ENCODE results near the gene VSTM4.

Gene VSTM4

GRCh38 chr10:49040601-49041000 is 74.7 kb downstream of the VSTM4 start:
- DNase-seq = no peak
- no peak for ATAC-seq

DNA sequence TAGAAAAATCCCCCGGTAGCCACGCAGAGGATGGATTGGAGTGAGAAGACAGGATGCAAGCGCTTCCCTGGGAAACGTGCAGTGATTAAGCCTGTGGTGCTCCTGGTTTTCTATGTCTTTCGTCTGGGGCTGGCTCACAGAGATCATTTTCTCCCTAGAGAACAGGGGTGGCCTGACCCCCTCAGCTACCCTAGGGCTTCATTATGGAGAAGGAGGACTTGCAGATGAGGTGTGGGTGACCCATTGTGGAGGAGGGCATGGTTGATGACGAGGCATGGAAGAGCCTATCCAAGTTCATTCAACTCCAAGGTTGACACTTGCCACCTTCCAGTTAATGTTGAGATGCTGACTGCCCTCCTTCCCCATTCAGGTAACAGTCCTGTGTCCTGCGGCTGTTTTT is 75.9 kb downstream of the VSTM4 start:
- no peak for ATAC-seq
- DNase-seq = no peak

DNA sequence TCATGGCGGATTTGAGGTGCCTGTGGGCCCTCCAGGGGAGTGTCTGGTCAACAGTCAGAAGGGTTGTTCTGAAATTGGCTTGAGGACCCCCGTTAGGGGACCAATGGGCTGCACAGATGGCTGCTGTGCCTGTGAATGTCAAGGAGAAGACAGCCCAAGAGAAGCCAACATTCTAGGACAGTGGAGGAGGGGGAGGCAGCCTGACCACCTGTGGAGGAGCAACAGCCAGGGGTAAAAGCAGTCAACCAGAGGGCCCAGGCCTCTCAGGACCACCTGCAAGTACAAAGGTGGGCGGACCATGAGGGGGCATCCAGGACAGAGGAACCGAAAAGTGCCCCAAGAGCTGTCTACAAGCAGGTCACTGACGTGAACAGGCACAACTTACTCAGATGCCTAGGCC is 76.6 kb downstream of the VSTM4 start:
- DNase-seq (no peak), ATAC-seq (no peak)

- ATAC-seq (no peak), DNase-seq (no peak)
Observed at GRCh38 chr10:49037187-49037586, 78.1 kb downstream of the VSTM4 start.

- ATAC-seq = no peak
Observed at GRCh38 chr10:49036638-49037037, 78.7 kb downstream of the VSTM4 start.

DNA sequence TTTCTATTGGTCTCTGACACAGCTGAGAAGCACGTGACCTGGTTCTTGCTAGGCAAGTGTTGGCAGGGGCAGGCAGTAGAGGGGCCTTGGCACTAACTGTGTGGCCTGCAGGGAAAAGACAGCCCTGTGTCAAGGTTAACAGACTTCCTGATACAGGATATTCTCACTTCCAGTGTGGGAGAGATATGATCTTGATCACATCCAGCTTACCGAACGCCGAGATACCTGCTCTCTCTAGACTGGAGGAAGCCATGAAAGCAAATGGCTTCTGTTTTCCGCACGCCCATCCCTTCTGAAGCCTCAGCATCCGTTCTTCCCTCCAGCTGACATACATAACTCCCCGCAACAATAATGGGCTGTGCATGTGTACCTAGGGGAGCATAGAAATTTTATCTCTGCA is 79.4 kb downstream of the VSTM4 start:
- ATAC-seq (no peak), DNase-seq (no peak)

More at GRCh38 chr10:49036638-49037037, 78.7 kb downstream of the VSTM4 start:
- DNase-seq = no peak

GRCh38 chr10:49034925-49035324 is 80.4 kb downstream of the VSTM4 start:
- no peak for DNase-seq
- ATAC-seq = no peak

DNA sequence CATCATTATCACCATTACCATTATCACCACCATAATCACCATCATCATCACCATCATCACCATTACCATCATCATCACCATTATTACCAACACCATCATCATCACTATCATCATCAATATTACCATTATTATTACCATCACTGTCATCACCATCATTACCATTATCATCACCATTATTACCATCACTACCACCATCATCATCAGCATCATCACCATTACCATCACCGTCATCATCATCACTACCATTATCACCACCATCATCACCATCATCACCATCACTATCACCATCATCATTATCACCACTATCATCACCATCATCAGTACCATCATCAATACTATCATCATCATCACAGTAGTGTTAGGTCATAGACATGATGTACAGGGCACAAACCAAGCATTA is 81.4 kb downstream of the VSTM4 start:
- ATAC-seq (no peak), DNase-seq (no peak)

DNA sequence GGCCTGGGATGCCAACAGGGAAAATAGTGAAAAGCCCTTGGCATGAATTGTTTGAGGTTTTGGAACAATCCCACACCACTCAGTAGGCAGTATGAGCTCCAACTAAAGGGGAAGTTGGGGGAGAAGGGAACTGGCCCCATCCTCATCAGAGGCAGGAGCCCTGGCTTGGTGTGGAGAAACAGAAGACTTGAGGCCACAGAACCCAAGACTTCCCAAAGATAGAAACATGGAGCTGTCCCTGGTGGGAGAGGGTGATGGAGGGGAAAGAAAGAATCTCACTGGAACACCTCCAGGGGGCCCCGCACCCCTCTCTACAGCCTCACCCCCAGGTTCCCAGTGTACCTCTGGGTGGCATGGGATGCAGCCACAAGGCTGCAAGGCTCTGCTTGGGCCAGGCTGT is 85.7 kb downstream of the VSTM4 start:
- DNase-seq (no peak), ATAC-seq (no peak)

GRCh38 chr10:49028639-49029038 is 86.7 kb downstream of the VSTM4 start:
- DNase-seq (no peak), ATAC-seq (no peak)

DNA sequence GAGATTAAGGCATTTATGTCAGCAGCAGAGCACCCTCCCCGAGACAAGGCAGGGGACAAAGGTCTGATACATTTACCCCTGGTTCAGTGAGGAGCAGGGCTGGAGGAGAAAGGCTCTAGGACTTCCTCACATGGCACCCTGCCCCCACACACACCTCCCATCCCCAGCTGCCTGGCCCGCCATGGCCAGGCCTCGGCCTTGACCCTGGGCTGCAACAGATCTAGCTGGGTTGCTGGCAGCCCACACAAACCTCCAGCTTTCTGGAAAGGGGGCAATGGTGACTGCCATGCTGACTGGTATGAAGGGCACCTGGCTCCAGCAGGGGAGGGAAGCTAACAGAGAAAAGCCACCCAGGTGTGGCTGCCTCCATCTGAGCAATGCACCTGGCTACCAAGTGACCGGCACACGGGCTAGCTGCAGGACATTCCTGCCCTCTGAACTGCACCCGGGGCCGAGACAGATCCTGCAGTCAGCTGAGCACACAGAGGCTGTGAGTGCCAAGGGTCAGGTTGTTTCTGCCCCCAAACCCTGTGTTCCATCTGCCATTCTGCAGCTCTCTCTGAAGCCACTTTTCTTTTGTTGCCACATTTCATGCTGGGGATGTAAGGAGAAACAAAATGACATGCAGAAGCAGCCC is 89.9 kb downstream of the VSTM4 start:
- ATAC-seq = no peak
- no peak for DNase-seq

DNA sequence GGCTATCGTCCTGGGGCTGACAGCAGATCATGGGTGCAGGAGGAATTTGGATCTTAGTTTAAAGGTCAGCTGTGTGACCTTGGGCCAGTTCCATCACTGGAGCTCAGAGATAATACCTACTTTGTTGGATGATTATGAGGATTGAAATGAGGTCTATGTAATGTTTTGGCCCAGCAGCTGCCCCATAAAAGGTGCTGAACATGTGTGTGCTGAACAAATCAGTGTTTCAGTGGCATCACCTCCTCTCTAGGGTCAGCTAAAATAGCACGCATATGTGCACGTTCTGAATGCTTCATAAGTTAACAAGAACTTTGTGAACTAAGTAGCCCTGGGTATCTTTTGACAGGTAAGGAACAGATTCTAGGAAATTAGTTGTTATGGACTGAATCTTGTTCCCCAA is 90.8 kb downstream of the VSTM4 start:
- ATAC-seq = no peak

GRCh38 chr10:49023752-49024151 is 91.6 kb downstream of the VSTM4 start:
- DNase-seq (no peak), ATAC-seq (no peak)

More for the DNA sequence above, 90.8 kb downstream of the VSTM4 start:
- no peak for DNase-seq

- DNase-seq = no peak
- no peak for ATAC-seq
Observed at GRCh38 chr10:49023071-49023470, 92.3 kb downstream of the VSTM4 start.

DNA sequence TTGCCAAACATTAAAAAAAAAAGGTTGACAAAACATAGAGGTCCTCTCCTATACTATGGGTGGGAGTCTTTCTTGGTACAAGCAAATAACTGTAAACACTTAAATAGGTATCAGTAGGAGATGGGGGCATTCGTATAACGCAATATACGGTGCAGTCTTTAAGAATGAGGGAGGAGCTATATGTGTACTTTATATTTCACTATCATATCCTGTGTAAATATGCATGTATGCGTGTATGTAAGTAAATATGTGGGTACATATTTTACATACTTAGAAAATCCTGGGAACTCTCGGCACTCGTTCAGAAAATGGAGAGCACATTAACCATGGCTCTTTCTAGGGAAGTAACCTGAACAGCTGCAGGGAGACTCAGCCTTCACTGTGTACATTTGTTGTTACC is 93.6 kb downstream of the VSTM4 start:
- ATAC-seq (no peak), DNase-seq (no peak)

- ATAC-seq = no peak
- no peak for DNase-seq
Observed at GRCh38 chr10:49015700-49016099, 99.6 kb downstream of the VSTM4 start.

DNA sequence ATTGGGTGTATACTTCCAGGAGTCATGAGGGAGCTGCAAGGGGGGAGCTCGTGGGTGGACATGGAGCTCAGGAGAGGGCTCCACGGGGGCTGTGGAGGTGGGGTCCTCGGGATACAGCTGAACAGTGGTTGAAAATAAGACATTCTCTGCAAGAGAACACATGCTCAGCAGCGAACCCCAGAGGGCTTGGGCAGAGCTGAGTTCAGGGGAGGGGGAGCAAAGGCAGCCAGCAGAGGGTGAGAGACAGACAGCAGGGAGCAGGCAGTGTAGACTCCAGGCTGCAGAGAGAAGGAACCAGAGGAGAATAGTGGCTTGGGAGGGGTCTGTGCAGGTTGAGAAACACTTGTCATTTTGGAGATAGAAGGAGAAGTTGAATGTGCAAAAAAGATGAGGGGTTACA is 102.7 kb downstream of the VSTM4 start:
- ATAC-seq = no peak
- DNase-seq = no peak

GRCh38 chr10:49011756-49012155 is 103.6 kb downstream of the VSTM4 start:
- DNase-seq (no peak), ATAC-seq (no peak)

GRCh38 chr10:49010865-49011264 is 104.5 kb downstream of the VSTM4 start:
- ATAC-seq = no peak

GRCh38 chr10:49010295-49010694 is 105.0 kb downstream of the VSTM4 start:
- no peak for ATAC-seq

More at GRCh38 chr10:49010865-49011264, 104.5 kb downstream of the VSTM4 start:
- no peak for DNase-seq

GRCh38 chr10:49009199-49009979 is 105.9 kb downstream of the VSTM4 start:
- DNase-seq (no peak), ATAC-seq (no peak)

More at GRCh38 chr10:49010295-49010694, 105.0 kb downstream of the VSTM4 start:
- no peak for DNase-seq

DNA sequence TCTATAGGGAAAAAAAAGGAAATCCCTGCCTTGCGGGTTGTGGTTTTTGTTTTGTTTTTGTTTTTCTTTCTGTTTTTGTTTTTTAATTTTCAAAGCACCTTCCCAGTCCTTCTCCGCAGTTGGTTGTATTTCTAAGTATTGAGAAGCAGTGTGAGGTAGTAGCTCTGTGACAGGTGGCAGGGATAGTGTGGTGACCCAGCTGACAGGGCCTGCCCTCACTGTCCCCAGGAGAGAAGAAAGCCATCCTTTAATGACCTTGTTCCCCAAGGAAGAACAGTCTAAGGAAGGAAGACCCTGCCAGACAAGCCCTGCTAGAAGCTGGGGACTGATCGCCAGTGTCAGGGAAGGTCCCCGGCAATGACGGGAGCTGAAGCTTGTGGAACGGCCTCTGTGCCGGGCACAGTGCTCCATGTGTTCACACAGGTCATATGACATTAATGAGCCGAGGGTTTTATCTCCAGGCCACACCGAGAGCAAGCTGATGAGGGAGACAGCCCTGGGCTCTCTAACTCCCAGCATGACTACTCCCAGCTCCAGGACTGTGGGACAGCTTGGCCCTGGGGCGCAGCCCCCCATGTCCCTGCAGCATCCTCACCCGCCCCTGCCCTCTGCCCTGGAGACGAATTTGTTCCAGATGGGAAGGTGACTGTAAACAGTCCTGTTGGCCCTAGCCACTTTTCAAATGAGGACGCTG is 106.7 kb downstream of the VSTM4 start:
- no peak for ATAC-seq

GRCh38 chr10:49008091-49008490 is 107.2 kb downstream of the VSTM4 start:
- no peak for DNase-seq
- ATAC-seq = no peak

More for the DNA sequence above, 106.7 kb downstream of the VSTM4 start:
- DNase-seq = no peak
